Measurements from ENCODE around the gene USP48. TPM values are rescaled to one million over a fixed set of nuclear protein-coding genes. Genes with fewer than 3 reads are reported as not detected.

Gene USP48
- total RNA-seq, 3 donors from 2014 or later, result 56.0 to 86.9 (median 74.7) TPM

DNA sequence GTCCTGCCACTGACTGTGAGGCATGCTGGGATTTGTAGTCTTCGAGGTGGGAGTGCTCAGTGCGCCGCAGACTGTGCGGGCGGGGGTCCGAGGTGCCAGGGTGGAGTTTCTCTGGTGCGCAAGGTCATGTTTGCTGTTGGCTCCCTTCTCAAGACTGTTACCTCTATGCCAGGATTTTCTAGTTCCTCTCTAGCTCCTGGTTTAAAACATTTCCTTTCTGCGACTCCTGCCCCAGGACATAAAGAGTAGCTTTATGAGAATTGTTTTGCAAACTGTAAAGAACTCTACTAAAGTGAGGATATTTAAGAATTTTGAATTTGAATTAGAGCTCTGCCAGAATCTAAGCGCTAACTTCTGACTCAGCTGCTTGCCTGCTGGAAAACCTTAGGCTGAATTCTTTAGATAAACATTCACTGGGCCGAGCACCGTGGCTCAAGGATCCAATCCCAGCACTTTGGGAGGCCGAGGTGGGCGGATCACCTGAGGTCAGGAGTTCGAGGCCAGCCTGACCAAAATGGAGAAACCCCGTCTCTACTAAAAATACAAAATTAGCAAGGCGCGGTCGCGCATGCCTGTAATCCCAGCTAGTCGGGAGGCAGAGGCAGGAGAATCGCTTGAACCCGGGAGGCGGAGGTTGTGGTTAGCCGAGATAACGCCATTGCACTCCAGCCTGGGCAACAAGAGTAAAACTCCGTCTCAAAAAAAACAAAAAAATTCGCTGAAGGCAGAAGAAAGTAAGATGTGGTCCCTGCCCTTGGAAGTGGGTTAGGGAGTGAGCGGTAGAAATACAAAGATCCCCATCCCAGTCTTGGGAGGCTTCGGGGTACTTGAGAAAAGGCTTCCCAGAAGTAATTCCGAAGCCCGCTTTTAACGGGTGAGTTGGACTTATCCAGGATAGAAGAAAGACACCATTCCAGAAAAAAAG, 992 bp upstream of the USP48 start:
- H3K4me1 ChIP-seq, result peaks cover 0 to 7% of the 10 kb centered on the region in 2 donors
- peak in 1 of 2 donors; percentile 92 for DNase-seq (ENCODE audit: low spot score in 2 of 2)
- H3K4me3 ChIP-seq, result peak overlapping the region; percentile 76 to 99 (median 97)
- no peaks in the 10 kb centered on the region for H3K36me3 ChIP-seq
- TF ChIP-seq POLR2AphosphoS5 (IDR thresholded peaks at IDR 0.05) (no peak), POLR2A (IDR thresholded peaks at IDR 0.05) (no peak)
- TF ChIP-seq, protein P1, sequence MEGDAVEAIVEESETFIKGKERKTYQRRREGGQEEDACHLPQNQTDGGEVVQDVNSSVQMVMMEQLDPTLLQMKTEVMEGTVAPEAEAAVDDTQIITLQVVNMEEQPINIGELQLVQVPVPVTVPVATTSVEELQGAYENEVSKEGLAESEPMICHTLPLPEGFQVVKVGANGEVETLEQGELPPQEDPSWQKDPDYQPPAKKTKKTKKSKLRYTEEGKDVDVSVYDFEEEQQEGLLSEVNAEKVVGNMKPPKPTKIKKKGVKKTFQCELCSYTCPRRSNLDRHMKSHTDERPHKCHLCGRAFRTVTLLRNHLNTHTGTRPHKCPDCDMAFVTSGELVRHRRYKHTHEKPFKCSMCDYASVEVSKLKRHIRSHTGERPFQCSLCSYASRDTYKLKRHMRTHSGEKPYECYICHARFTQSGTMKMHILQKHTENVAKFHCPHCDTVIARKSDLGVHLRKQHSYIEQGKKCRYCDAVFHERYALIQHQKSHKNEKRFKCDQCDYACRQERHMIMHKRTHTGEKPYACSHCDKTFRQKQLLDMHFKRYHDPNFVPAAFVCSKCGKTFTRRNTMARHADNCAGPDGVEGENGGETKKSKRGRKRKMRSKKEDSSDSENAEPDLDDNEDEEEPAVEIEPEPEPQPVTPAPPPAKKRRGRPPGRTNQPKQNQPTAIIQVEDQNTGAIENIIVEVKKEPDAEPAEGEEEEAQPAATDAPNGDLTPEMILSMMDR (IDR thresholded peaks at IDR 0.05), result no peak
- H3K27me3 ChIP-seq, result no peaks in the 10 kb centered on the region
- intact Hi-C loops (cut with DNase I; ENCODE audit: low total_unique reads), result no loop called here
- H3K9me3 ChIP-seq, result no peaks in the 10 kb centered on the region
- H3K27ac ChIP-seq, result peak overlapping the region; percentile 100

DNA sequence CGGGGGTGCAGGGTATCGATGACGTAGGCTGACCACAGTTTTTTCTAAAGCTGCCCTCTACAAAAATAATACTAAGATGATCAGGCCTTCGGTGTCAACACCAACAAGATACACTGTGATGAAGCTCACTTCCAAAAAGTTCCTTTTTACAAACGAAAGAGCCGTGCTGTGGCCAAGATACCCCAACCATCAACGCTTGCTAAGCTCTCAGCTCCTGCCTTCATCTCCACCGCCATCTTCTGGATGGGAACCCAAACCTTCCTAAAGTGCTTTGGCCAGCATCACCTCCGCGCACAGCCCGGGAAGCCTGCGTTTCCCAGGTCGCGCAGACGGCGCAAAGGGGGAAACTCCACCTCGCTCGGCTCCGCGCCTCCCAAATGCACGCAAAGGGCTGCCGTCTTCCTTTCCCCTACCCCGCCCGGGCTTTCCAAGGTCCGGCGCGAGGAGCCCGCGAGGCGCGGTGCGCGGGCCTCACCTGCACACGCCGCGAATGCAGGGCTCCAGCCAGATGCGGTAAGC, 541 bp downstream of the USP48 start:
- Histone ChIP-seq H3K27me3 (no peaks in the 10 kb centered on the region), H3K9me3 (no peaks in the 10 kb centered on the region), H3K4me1 (no peaks in the 10 kb centered on the region), H3K4me3 (peak overlapping the region; percentile 76 to 99 (median 97)), H3K36me3 (no peaks in the 10 kb centered on the region), H3K27ac (peak overlapping the region; percentile 100)
- no peak for TF ChIP-seq POLR2A (IDR thresholded peaks at IDR 0.05)
- no peak for TF ChIP-seq POLR2AphosphoS5 (IDR thresholded peaks at IDR 0.05)
- TF ChIP-seq, protein P1 (IDR thresholded peaks at IDR 0.05), result no peak
- intact Hi-C loops (cut with DNase I; ENCODE audit: low total_unique reads), result no loop called here
- peak; percentile 43 to 53 for DNase-seq (ENCODE audit: low spot score in 2 of 2)

DNA sequence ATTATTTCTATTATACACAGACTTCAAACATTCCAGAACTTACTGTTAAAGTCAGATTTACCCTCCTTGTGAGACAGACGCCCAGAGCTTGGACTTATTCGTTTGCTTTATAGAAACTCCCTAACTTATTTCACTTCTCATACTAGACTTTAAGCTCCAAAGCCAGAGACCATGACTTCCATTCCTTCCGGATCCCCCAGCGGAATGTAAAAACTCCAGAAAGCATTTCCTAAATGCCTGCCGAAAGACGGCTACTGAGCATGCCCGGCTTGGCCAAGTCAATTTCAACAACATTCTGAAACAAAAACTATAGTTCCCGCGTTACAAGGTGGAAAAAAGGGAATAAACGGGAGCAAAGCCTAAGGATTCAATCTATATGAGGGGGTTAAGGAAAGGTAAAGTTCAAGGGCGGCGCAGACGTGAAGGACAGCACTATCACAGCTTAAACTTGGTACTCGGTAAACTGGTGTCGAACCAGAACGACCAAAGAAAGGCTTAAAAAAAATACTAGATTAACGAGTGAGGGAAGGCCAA, 1.1 kb downstream of the USP48 start:
- intact Hi-C loops (cut with DNase I; ENCODE audit: low total_unique reads), result no loop called here
- peak overlapping the region; percentile 100 for H3K27ac ChIP-seq
- TF ChIP-seq POLR2AphosphoS5 (IDR thresholded peaks at IDR 0.05), result no peak
- no peak for TF ChIP-seq POLR2A (IDR thresholded peaks at IDR 0.05)
- TF ChIP-seq, protein P1 (IDR thresholded peaks at IDR 0.05), result no peak

DNA sequence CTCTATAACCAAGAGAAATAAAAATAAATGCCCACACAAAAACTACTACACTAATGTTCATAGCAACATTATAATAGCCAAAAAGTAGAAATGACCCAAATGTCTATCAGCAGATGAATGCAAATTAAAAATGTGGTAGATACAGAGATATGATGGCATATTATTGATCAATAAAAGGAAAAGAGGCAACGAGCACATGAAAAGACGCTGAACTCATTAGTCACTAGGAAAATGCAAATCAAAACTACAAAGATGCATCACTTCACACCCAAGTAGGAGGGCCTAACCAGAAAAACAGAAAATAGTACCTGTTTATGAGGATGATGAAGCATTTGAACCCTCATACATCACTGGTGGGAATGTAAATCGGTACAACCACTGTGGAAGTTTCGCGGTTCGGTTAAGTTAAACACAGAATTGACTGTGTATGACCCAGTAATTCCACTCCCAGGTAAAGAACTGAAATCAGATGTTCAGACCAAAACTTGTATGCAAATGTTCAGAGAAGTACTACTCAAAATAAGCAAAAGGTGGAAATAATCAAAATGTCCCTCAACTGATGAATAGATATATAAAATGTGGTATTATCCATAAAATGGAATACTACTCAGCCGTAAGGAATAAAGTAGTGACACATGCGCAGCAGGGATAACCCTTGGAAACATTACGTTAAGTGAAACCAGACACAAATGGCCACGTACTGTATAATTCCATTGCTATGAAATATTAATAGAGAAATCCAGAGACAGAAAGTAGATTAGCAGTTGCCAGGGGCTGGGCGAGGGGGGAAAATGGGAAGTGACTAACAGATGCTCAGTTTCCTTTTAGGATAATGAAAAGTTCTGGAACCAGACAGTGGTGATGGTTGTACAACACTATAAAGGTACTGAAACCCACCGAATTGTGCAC, 3.1 kb downstream of the USP48 start:
- no peak for TF ChIP-seq POLR2A (IDR thresholded peaks at IDR 0.05)
- no peak for TF ChIP-seq POLR2AphosphoS5 (IDR thresholded peaks at IDR 0.05)
- TF ChIP-seq, protein P1 (IDR thresholded peaks at IDR 0.05), result no peak
- Histone ChIP-seq H3K9me3 (no peaks in the 10 kb centered on the region), H3K27ac (no peak overlapping the region), H3K27me3 (no peaks in the 10 kb centered on the region), H3K4me1 (no peaks in the 10 kb centered on the region), H3K36me3 (no peaks in the 10 kb centered on the region), H3K4me3 (peak overlapping the region in 1 of 3 donors; percentile 27)
- intact Hi-C loops (cut with DNase I; ENCODE audit: low total_unique reads), result no loop called here
- DNase-seq (ENCODE audit: low spot score in 2 of 2), result no peak

More for the DNA sequence above, 1.1 kb downstream of the USP48 start:
- Histone ChIP-seq H3K4me1 (no peaks in the 10 kb centered on the region), H3K4me3 (peak overlapping the region; percentile 76 to 99 (median 97)), H3K27me3 (no peaks in the 10 kb centered on the region), H3K36me3 (no peaks in the 10 kb centered on the region), H3K9me3 (no peaks in the 10 kb centered on the region)
- no peak for DNase-seq (ENCODE audit: low spot score in 2 of 2)

Data from breast epithelium (tissue), 4 donors.